GM18907 (cell line): Measurements from ENCODE around the gene NECTIN2.
A peak's percentile ranks its signal among the peaks of the same experiment; 100 is the strongest.
"Not testable (repeated sequence)": the region's sequence is repeated elsewhere in the genome, so short reads cannot be mapped to it uniquely, and the experiment has no call there.

Experiments used
- ATAC-seq: cut with Tn5 transposase; IDR thresholded peaks from one replicate; pipeline ENCODE4 v1.9.1; 2021; ENCODE audit warnings: mild to moderate bottlenecking, moderate library complexity; ENCODE audit not compliant: unreplicated experiment

NECTIN2 gene

DNA sequence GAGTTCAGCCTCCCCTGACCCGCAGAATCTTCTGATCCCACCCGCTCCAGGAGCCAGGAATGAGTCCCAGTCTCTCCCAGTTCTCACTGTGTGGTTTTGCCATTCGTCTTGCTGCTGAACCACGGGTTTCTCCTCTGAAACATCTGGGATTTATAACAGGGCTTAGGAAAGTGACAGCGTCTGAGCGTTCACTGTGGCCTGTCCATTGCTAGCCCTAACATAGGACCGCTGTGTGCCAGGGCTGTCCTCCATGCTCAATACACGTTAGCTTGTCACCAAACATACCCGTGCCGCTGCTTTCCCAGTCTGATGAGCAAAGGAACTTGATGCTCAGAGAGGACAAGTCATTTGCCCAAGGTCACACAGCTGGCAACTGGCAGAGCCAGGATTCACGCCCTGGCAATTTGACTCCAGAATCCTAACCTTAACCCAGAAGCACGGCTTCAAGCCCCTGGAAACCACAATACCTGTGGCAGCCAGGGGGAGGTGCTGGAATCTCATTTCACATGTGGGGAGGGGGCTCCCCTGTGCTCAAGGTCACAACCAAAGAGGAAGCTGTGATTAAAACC is 58.4 kb downstream of the NECTIN2 start:
- no peak for ATAC-seq

DNA sequence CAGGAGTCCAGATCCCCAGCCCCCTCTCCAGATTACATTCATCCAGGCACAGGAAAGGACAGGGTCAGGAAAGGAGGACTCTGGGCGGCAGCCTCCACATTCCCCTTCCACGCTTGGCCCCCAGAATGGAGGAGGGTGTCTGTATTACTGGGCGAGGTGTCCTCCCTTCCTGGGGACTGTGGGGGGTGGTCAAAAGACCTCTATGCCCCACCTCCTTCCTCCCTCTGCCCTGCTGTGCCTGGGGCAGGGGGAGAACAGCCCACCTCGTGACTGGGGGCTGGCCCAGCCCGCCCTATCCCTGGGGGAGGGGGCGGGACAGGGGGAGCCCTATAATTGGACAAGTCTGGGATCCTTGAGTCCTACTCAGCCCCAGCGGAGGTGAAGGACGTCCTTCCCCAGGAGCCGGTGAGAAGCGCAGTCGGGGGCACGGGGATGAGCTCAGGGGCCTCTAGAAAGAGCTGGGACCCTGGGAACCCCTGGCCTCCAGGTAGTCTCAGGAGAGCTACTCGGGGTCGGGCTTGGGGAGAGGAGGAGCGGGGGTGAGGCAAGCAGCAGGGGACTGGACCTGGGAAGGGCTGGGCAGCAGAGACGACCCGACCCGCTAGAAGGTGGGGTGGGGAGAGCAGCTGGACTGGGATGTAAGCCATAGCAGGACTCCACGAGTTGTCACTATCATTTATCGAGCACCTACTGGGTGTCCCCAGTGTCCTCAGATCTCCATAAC is 59.5 kb downstream of the NECTIN2 start, which contains the start of gene APOE:
TSS of gene APOE (plus strand) at position 360 of the 724 bp plus-strand sequence. CDS start 829 bp downstream, outside the sequence.
- no peak for ATAC-seq

GRCh38 chr19:44907613-44908012 is 61.5 kb downstream of the NECTIN2 start:
- no peak for ATAC-seq

DNA sequence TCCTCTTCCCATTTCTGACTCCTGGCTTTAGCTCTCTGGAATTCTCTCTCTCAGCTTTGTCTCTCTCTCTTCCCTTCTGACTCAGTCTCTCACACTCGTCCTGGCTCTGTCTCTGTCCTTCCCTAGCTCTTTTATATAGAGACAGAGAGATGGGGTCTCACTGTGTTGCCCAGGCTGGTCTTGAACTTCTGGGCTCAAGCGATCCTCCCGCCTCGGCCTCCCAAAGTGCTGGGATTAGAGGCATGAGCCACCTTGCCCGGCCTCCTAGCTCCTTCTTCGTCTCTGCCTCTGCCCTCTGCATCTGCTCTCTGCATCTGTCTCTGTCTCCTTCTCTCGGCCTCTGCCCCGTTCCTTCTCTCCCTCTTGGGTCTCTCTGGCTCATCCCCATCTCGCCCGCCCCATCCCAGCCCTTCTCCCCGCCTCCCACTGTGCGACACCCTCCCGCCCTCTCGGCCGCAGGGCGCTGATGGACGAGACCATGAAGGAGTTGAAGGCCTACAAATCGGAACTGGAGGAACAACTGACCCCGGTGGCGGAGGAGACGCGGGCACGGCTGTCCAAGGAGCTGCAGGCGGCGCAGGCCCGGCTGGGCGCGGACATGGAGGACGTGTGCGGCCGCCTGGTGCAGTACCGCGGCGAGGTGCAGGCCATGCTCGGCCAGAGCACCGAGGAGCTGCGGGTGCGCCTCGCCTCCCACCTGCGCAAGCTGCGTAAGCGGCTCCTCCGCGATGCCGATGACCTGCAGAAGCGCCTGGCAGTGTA is 62.2 kb downstream of the NECTIN2 start:
- no peak for ATAC-seq

DNA sequence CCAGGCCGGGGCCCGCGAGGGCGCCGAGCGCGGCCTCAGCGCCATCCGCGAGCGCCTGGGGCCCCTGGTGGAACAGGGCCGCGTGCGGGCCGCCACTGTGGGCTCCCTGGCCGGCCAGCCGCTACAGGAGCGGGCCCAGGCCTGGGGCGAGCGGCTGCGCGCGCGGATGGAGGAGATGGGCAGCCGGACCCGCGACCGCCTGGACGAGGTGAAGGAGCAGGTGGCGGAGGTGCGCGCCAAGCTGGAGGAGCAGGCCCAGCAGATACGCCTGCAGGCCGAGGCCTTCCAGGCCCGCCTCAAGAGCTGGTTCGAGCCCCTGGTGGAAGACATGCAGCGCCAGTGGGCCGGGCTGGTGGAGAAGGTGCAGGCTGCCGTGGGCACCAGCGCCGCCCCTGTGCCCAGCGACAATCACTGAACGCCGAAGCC is 62.8 kb downstream of the NECTIN2 start:
- ATAC-seq, result no peak

- ATAC-seq, result no peak
These were observed 63.7 kb downstream of the NECTIN2 start for GRCh38 chr19:44909775-44910174.

DNA sequence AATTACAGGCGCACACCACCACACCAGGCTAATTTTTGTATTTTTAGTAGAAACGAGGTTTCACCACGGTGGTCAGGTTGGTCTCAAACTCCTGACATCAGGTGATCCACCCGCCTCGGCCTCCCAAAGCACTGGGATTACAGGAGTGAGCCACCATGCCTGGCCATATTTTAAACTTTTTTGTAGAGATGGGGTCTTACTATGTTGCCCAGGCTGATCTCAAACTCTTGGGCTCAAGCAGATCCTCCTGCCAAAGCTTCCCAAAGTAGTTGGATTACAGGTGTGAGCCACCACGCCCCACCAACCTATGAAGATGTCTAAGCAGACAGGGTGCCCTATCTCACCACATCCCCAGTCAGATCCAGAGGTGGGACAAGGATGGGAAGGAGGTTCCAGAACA is 65.8 kb downstream of the NECTIN2 start:
- not testable (repeated sequence) for ATAC-seq

GRCh38 chr19:44912854-44913253 is 66.8 kb downstream of the NECTIN2 start:
- ATAC-seq, result no peak

- ATAC-seq, result not testable (repeated sequence)
These were observed 67.7 kb downstream of the NECTIN2 start for GRCh38 chr19:44913512-44914432.

DNA sequence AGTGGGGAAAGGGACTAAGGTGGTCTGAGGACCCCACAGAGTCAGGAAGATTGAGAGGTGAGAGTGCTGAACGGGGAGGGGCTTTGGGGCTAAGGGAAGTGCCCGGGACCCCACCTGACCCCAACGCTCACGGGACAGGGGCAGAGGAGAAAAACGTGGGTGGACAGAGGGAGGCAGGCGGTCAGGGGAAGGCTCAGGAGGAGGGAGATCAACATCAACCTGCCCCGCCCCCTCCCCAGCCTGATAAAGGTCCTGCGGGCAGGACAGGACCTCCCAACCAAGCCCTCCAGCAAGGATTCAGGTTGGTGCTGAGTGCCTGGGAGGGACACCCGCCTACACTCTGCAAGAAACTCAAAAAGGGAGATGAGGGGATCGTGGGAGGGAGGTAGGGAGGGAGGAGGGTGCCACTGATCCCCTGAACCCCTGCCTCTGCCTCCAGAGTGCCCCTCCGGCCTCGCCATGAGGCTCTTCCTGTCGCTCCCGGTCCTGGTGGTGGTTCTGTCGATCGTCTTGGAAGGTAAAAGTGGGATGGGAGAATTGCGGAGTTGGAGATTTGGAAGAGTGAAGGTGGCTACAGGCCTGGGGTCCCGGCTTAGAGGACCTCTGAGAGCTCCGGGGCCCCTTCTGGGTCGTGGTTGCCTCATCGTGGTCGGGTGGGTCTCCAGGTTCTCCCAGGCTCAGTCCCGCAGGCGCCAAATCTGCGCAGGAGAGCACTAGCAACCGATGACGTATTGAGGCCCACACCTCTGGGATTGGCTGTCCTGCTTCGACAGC is 68.5 kb downstream of the NECTIN2 start, which contains the start of gene APOC1:
TSS of gene APOC1 (plus strand) at position 176 of the 774 bp plus-strand sequence. CDS start at position 460, 284 bp downstream.
- ATAC-seq, result peak; percentile 86

DNA sequence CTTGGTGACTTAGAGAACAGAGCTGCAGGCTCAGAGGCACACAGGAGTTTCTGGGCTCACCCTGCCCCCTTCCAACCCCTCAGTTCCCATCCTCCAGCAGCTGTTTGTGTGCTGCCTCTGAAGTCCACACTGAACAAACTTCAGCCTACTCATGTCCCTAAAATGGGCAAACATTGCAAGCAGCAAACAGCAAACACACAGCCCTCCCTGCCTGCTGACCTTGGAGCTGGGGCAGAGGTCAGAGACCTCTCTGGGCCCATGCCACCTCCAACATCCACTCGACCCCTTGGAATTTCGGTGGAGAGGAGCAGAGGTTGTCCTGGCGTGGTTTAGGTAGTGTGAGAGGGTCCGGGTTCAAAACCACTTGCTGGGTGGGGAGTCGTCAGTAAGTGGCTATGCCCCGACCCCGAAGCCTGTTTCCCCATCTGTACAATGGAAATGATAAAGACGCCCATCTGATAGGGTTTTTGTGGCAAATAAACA is 78.2 kb downstream of the NECTIN2 start:
- ATAC-seq, result no peak

DNA sequence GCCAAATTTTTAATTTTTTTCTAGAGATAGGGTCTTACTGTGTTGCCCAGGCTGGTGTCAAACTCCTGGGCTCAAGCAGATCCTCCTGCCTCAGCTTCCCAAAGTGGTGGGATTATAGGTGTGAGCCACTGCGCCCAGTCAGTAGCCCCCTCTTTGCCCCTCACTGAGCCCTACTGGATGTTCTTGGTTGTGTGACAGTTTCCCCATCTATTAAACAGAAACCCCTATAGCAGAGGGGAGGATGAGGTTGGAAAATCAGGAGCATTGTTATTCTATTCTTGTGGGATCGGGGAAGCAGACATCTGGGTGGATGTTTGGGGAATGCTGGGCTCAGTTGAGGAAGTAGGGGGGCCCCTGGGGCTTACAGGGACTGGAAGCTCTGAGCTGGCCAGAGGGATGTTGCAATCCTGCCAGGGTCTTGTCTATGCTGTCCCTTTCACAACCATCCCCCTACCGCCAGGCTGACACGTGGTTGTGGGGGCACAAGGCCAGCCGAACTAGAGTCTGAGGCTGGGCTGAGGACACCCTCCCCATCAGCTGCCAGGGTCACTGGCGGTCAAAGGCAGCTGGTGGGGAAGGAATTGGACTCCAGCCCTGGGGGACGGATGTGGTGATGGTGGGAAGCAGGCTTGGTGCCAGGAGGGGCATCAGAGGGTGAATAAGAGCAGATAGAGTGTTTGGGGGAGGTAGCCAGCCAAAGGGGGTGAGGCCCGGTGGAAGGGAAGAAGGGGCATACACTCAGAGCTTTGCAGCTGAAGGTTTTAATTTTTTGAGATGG is 79.2 kb downstream of the NECTIN2 start:
- no peak for ATAC-seq

DNA sequence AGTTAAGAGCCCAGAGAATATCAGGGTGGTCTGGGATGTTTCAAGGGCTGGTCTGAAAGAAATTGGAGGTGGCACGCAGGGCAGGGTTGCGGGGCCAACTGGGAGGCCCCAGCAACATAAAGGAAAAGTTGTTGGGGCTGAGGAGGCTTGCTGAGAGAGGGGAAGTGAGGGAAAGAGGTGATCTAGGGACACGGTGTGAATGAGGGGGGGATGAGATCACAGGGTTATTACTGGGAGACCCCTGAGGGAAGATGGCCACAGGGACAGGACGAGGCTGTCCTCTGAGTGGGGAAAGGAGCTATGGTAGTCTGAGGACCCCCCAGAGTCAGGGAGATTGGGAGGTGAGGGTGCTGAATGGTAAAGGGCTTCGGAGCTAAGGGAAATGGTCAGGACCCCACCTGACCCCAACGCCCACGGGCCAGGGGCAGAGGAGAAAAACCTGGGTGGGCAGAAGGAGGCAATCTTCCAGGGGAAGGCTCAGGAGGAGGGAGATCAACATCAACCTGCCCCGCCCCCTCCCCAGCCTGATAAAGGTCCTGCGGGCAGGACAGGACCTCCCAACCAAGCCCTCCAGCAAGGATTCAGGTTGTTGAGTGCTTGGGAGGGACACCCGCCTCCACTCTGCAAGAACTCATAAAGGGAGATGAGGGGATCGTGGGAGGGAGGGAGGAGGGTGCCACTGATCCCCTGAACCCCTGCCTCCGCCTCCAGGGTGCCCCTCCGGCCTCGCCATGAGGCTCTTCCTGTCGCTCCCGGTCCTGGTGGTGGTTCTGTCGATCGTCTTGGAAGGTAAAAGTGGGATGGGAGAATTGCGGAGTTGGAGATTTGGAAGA is 80.4 kb downstream of the NECTIN2 start:
- ATAC-seq, result not testable (repeated sequence)

GRCh38 chr19:44927746-44928145 is 81.6 kb downstream of the NECTIN2 start:
- ATAC-seq, result no peak

- ATAC-seq, result no peak
These were observed 84.0 kb downstream of the NECTIN2 start for GRCh38 chr19:44930088-44930487.

DNA sequence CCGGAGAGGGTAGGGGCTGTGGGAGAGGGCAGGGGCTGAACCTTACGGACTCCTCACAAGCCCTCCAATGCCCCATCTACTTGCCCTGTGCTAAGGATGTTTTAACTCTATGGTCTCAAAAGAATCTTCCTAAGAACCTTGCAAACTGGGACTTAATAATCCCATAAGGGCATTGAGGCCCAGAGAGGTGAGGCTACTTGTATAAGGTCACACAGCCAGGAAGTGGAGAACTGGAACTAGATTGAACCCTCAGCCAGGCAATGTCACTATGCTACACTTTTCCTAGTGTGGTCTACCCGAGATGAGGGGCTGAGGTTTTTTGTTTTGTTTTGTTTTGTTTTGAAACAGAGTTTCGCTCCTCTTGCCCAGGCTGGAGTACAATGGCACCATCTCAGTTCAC is 85.4 kb downstream of the NECTIN2 start:
- ATAC-seq, result no peak
